Parathyroid adenoma (tissue), 2 donors: ENCODE data around the gene PXK.

Experiments
- H2AFZ ChIP-seq: fragments of 300-600 bp; sonication (generic); one replicate; pipeline ENCODE4 v1.7.0; 2017; ENCODE audit warnings: antibody characterized with exemption, mild to moderate bottlenecking
- H3K27ac ChIP-seq: fragments of 300-600 bp; sonication (generic); one replicate; pipeline ENCODE4 v1.7.0; 2017
- H3K27me3 ChIP-seq: fragments of 300-600 bp; sonication (generic); one replicate; pipeline ENCODE4 v1.7.0; 2017; ENCODE audit warnings: low read length; ENCODE audit not compliant: control insufficient read depth, insufficient read depth
- H3K36me3 ChIP-seq: fragments of 300-600 bp; sonication (generic); one replicate; pipeline ENCODE4 v1.7.0; 2017; ENCODE audit warnings: low read length; ENCODE audit not compliant: control insufficient read depth, insufficient read depth
- H3K4me1 ChIP-seq: fragments of 300-600 bp; sonication (generic); one replicate; pipeline ENCODE4 v1.7.0; 2017; ENCODE audit warnings: control low read depth
- H3K4me2 ChIP-seq: fragments of 300-600 bp; sonication (generic); one replicate; pipeline ENCODE4 v1.7.0; 2017; ENCODE audit warnings: low read length
- H3K4me3 ChIP-seq: fragments of 300-600 bp; sonication (generic); one replicate; pipeline ENCODE4 v1.7.0; 2017; ENCODE audit warnings: low read depth, low read length
- H3K79me2 ChIP-seq: fragments of 300-600 bp; sonication (generic); one replicate; pipeline ENCODE4 v1.7.0; 2017; ENCODE audit warnings: control low read depth
- H3K9ac ChIP-seq: fragments of 300-600 bp; sonication (generic); one replicate; pipeline ENCODE4 v1.7.0; 2017; ENCODE audit warnings: mild to moderate bottlenecking
- H3K9me3 ChIP-seq: fragments of 300-600 bp; sonication (generic); one replicate; pipeline ENCODE4 v1.7.0; 2017; ENCODE audit warnings: low read length; ENCODE audit not compliant: control insufficient read depth
- TF ChIP-seq, protein P1 (sequence below): fragments of 300-600 bp; sonication (generic); IDR thresholded peaks from one replicate; pipeline ENCODE4 v1.7.0; 2017; ENCODE audit warnings: antibody characterized with exemption, mild to moderate bottlenecking
- donor health status: primary hyperparathyroidism.

PXK gene

DNA sequence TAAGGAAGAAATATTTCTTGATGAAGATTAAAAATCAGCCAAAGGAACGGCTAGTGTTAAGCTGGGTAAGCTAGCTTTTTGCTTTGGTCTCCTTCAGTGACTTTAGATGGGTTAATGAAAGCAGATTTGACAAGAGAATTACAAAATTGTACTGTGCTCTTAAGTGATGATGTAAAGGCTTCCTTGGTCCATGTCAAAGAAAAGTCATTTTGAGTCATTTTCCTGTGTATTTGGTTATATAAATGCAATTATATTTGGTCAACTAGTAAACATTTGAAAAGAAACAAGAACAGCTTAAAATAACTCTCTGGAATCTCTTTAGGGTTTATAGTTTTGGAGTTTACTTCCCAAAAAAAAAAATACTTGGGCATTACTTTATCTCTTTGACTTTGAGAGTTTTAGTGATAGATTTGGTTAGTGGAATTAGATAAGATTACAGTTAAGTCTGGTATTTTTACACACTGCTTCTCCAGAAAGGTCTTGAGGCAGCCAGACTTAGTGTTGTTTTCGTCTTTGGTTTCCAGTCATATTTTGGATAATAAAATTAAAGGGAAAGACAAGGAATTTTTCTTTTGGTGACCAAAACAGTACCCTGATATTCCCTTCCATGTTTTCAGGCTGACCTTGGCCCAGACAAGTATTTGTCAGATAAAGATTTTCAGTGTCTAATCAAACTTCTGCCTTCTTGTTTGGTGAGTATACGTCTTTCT is 58.6 kb downstream of the PXK start:
- no peak overlapping the region for H3K9ac ChIP-seq
- no peak overlapping the region for H3K4me3 ChIP-seq
- H3K36me3 ChIP-seq, result no peaks in the 10 kb centered on the region
- peaks cover 11% of the 10 kb centered on the region for H3K79me2 ChIP-seq
- TF ChIP-seq, protein P1, sequence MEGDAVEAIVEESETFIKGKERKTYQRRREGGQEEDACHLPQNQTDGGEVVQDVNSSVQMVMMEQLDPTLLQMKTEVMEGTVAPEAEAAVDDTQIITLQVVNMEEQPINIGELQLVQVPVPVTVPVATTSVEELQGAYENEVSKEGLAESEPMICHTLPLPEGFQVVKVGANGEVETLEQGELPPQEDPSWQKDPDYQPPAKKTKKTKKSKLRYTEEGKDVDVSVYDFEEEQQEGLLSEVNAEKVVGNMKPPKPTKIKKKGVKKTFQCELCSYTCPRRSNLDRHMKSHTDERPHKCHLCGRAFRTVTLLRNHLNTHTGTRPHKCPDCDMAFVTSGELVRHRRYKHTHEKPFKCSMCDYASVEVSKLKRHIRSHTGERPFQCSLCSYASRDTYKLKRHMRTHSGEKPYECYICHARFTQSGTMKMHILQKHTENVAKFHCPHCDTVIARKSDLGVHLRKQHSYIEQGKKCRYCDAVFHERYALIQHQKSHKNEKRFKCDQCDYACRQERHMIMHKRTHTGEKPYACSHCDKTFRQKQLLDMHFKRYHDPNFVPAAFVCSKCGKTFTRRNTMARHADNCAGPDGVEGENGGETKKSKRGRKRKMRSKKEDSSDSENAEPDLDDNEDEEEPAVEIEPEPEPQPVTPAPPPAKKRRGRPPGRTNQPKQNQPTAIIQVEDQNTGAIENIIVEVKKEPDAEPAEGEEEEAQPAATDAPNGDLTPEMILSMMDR, result no peak
- H2AFZ ChIP-seq, result no peak overlapping the region
- H3K9me3 ChIP-seq, result no peaks in the 10 kb centered on the region
- H3K27me3 ChIP-seq, result no peaks in the 10 kb centered on the region
- H3K4me2 ChIP-seq, result peak overlapping the region; percentile 29
- H3K27ac ChIP-seq, result peak overlapping the region; percentile 12
- peaks cover 29% of the 10 kb centered on the region for H3K4me1 ChIP-seq

DNA sequence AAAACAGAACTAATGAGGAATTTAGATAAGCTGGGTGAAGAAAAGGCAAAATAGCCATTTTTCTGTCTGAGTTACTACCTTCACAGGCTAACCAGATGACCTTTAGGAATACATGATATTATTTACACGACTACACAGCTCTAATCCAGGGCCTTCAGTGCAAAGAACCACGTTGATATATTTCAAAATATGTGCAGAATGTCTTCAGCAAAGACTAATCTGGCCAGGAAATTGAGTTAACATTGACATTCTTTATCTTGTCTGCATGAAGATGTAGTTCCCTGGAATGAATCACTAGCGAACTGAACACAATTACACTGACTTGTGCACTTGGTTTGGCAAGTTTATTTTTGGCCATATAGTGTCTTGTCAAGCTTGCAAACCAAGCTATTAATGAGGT is 59.5 kb downstream of the PXK start:
- Histone ChIP-seq H3K79me2 (peaks cover 4% of the 10 kb centered on the region), H2AFZ (no peak overlapping the region), H3K27ac (peak overlapping the region; percentile 12), H3K4me3 (no peak overlapping the region), H3K4me2 (peak overlapping the region; percentile 29), H3K9ac (no peak overlapping the region), H3K4me1 (peaks cover 23% of the 10 kb centered on the region), H3K27me3 (no peaks in the 10 kb centered on the region), H3K9me3 (no peaks in the 10 kb centered on the region), H3K36me3 (no peaks in the 10 kb centered on the region)
- TF ChIP-seq, protein P1, result no peak

- Histone ChIP-seq H3K9me3 (no peaks in the 10 kb centered on the region), H3K4me3 (no peak overlapping the region), H3K27ac (no peak overlapping the region), H3K9ac (no peak overlapping the region), H3K79me2 (peaks cover 4% of the 10 kb centered on the region), H3K4me2 (no peak overlapping the region), H3K4me1 (peaks cover 19% of the 10 kb centered on the region), H2AFZ (no peak overlapping the region), H3K27me3 (no peaks in the 10 kb centered on the region), H3K36me3 (no peaks in the 10 kb centered on the region)
- TF ChIP-seq, protein P1, result no peak
These were observed 61.6 kb downstream of the PXK start for GRCh38 chr3:58394339-58394738.

GRCh38 chr3:58398669-58399333 is 66.1 kb downstream of the PXK start:
- no peak overlapping the region for H3K27ac ChIP-seq
- H3K9ac ChIP-seq, result no peak overlapping the region
- no peaks in the 10 kb centered on the region for H3K9me3 ChIP-seq
- no peaks in the 10 kb centered on the region for H3K27me3 ChIP-seq
- H2AFZ ChIP-seq, result no peak overlapping the region
- TF ChIP-seq, protein P1, result no peak
- H3K4me3 ChIP-seq, result no peak overlapping the region
- no peaks in the 10 kb centered on the region for H3K4me1 ChIP-seq
- H3K4me2 ChIP-seq, result no peak overlapping the region
- H3K36me3 ChIP-seq, result no peaks in the 10 kb centered on the region
- peaks cover 4% of the 10 kb centered on the region for H3K79me2 ChIP-seq
